ENCODE data around the gene FOXE3.

DNA sequence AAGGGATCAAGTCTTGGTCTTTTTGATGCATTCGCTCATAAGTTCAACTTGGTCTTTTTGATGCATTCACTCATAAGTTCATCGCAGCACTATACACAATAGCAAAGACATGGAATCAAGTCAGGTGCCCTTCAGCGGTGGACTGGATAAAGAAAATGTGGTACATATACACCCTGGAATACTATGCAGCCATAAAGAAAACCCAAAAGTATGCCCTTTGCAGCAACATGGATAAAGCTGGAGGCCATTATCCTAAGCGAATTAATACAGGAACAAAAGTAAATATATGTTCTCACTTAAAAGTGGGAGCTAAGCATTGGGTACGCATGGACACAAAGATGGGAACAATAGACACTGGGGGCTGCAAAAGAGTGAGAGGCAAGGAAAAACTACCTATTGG, 29.8 kb upstream of the FOXE3 start:
- TF ChIP-seq ZNF274 (IDR thresholded peaks at IDR 0.05; ENCODE audit: low read depth, low read length) (no peak), SUZ12 (IDR thresholded peaks at IDR 0.05; ENCODE audit: extremely low read depth, insufficient read depth, insufficient read length) (no peak), YY1 (IDR thresholded peaks at IDR 0.05; ENCODE audit: insufficient read depth, insufficient read length) (no peak)
